Hepatocyte (in vitro differentiated cells): ENCODE measurements around the gene ROBO1. TPM values are rescaled to one million over a fixed set of nuclear protein-coding genes. Genes with fewer than 3 reads are reported as not detected.

Experiments used
- DNase-seq: peaks from one replicate; pipeline ENCODE4 v3.0.0-alpha.2; 2016; ENCODE audit warnings: low spot score
- H2AFZ ChIP-seq: fragments of 200-600 bp; sonication (generic); 2 replicates; pipeline ENCODE4 v1.6.0; 2016; ENCODE audit warnings: antibody characterized with exemption, mild to moderate bottlenecking
- H3K27ac ChIP-seq: fragments of 200-600 bp; sonication (generic); 2 replicates; pipeline ENCODE4 v1.5.1; 2016; ENCODE audit warnings: mild to moderate bottlenecking
- H3K27me3 ChIP-seq: fragments of 200-600 bp; sonication (generic); 2 replicates; pipeline ENCODE4 v1.6.1; 2016
- H3K36me3 ChIP-seq: fragments of 200-600 bp; sonication (generic); replicated peaks from 2 replicates; pipeline ENCODE4 v1.5.1; 2016; ENCODE audit warnings: low read depth; ENCODE audit not compliant: insufficient read depth
- H3K4me1 ChIP-seq: fragments of 200-600 bp; sonication (generic); 2 replicates; pipeline ENCODE4 v1.5.1; 2016; ENCODE audit warnings: mild to moderate bottlenecking, moderate library complexity; ENCODE audit not compliant: insufficient read depth
- H3K4me2 ChIP-seq: fragments of 200-600 bp; sonication (generic); 2 replicates; pipeline ENCODE4 v1.6.0; 2016
- H3K4me3 ChIP-seq: fragments of 200-600 bp; sonication (generic); 2 replicates; pipeline ENCODE4 v1.5.1; 2016; ENCODE audit warnings: mild to moderate bottlenecking
- H3K79me2 ChIP-seq: fragments of 200-600 bp; sonication (generic); 2 replicates; pipeline ENCODE4 v1.6.0; 2017; ENCODE audit warnings: mild to moderate bottlenecking
- H3K9me2 ChIP-seq: fragments of 200-600 bp; sonication (generic); replicated peaks from 2 replicates; pipeline ENCODE4 v1.6.0; 2017; ENCODE audit warnings: mild to moderate bottlenecking; ENCODE audit not compliant: insufficient read depth
- H3K9me3 ChIP-seq: fragments of 200-600 bp; sonication (generic); 2 replicates; pipeline ENCODE4 v1.5.1; 2016; ENCODE audit warnings: low read depth, mild to moderate bottlenecking
- H4K20me1 ChIP-seq: fragments of 200-600 bp; sonication (generic); 2 replicates; pipeline ENCODE4 v1.6.0; 2016; ENCODE audit warnings: mild to moderate bottlenecking; ENCODE audit not compliant: insufficient read depth, poor library complexity, severe bottlenecking
- EZH2 ChIP-seq: fragments of 200-600 bp; sonication (generic); IDR thresholded peaks from 2 replicates; pipeline ENCODE4 v1.6.1; 2016; ENCODE audit warnings: antibody characterized with exemption, mild to moderate bottlenecking, borderline replicate concordance
- EZH2phosphoT487 ChIP-seq: fragments of 200-600 bp; sonication (generic); IDR thresholded peaks from one replicate; pipeline ENCODE4 v1.6.1; 2018; ENCODE audit warnings: antibody characterized with exemption, mild to moderate bottlenecking, low read depth, moderate library complexity; ENCODE audit not compliant: unreplicated experiment, severe bottlenecking
- whole genome bisulfite sequencing: methylation state at CpG from one replicate; pipeline ENCODE4 v1.1.6; 2016; ENCODE audit warnings: low lambda C conversion rate; ENCODE audit errors: missing lambda C conversion rate; 5-methylcytosine and 5-hydroxymethylcytosine counted together
- polyA plus RNA-seq: library from polyadenylated mRNA; unstranded; fragments of >200 nt; fragmentation: Nextera tagmentation; extraction: Ambion mirVana; gene quantifications from 2 replicates; pipeline ENCODE4 v1.2.1, GENCODE V29; 2016
- total RNA-seq: library from RNA; depleted of rRNA; stranded (reverse); fragments of >200 nt; gene quantifications from 2 replicates; pipeline ENCODE4 v1.2.3, GENCODE V29; 2014
- TF ChIP-seq, protein P1 (sequence below): fragments of 200-600 bp; sonication (generic); IDR thresholded peaks from 2 replicates; pipeline ENCODE4 v1.5.1; 2016; ENCODE audit warnings: antibody characterized with exemption, mild to moderate bottlenecking; ENCODE audit not compliant: poor library complexity

ROBO1 gene
- total and polyA plus RNA-seq, 2 experiments from 2014 or later: 13.6 to 44.3 TPM

DNA sequence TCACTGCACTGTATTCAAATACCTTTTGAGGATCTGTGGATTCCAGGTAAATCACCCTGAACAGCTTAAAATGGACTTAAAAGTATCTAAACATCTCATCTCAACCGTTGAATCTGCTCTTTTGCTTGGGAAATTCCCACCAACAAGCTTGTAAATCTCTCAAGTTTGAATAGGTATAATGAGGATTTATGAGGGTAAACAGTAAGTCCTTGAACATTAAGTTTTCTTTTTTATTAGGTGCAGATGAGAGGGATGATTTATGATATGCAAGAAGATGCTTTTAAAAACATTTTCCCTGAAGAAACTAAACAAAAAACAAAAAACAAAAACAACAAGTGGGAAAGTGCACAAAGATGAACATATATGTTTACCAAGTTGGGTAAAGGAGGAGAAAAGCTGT lies 290.6 kb downstream of the ROBO1 start:
- Histone ChIP-seq H3K9me2 (no peaks in the 10 kb centered on the region), H3K4me3 (no peak overlapping the region), H3K4me2 (no peak overlapping the region), H3K27me3 (no peaks in the 10 kb centered on the region), H3K79me2 (no peaks in the 10 kb centered on the region), H4K20me1 (no peaks in the 10 kb centered on the region), H3K36me3 (no peaks in the 10 kb centered on the region), H2AFZ (no peak overlapping the region), H3K27ac (no peak overlapping the region), H3K9me3 (no peaks in the 10 kb centered on the region), H3K4me1 (no peaks in the 10 kb centered on the region)
- 19% methylated on average over 1 of the region's 1 CpG for WGBS
- DNase-seq: no peak
- no peak for TF ChIP-seq EZH2
- TF ChIP-seq EZH2phosphoT487: no peak
- TF ChIP-seq, protein P1, sequence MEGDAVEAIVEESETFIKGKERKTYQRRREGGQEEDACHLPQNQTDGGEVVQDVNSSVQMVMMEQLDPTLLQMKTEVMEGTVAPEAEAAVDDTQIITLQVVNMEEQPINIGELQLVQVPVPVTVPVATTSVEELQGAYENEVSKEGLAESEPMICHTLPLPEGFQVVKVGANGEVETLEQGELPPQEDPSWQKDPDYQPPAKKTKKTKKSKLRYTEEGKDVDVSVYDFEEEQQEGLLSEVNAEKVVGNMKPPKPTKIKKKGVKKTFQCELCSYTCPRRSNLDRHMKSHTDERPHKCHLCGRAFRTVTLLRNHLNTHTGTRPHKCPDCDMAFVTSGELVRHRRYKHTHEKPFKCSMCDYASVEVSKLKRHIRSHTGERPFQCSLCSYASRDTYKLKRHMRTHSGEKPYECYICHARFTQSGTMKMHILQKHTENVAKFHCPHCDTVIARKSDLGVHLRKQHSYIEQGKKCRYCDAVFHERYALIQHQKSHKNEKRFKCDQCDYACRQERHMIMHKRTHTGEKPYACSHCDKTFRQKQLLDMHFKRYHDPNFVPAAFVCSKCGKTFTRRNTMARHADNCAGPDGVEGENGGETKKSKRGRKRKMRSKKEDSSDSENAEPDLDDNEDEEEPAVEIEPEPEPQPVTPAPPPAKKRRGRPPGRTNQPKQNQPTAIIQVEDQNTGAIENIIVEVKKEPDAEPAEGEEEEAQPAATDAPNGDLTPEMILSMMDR: no peak

DNA sequence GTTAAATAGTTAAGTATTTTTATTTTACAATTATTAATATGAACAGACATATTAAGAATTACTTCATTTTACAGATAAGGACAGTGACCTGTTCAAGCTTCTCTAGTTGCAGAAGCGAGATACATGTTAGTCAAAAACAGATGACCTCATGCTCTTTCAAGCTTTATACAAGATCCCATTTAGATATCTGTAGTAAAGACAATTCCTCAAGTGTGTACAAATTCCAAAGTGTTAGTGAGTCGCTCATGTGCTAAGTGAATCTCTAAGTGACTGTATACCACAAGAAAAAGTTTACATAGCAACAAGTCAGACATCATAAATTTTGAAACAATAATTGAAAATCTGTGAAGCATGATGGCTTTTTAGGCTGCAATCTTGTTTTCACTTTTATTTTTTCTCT lies 293.8 kb downstream of the ROBO1 start:
- Histone ChIP-seq H3K27ac (no peak overlapping the region), H3K9me2 (no peaks in the 10 kb centered on the region), H3K9me3 (no peaks in the 10 kb centered on the region), H3K79me2 (no peaks in the 10 kb centered on the region), H3K4me2 (no peak overlapping the region), H3K4me1 (no peaks in the 10 kb centered on the region), H3K27me3 (no peaks in the 10 kb centered on the region), H2AFZ (no peak overlapping the region), H4K20me1 (no peaks in the 10 kb centered on the region), H3K4me3 (no peak overlapping the region), H3K36me3 (no peaks in the 10 kb centered on the region)
- no peak for TF ChIP-seq EZH2phosphoT487
- TF ChIP-seq, protein P1: no peak
- no peak for TF ChIP-seq EZH2
- DNase-seq: no peak
- WGBS: 66% methylated on average over 2 of the region's 2 CpGs

DNA sequence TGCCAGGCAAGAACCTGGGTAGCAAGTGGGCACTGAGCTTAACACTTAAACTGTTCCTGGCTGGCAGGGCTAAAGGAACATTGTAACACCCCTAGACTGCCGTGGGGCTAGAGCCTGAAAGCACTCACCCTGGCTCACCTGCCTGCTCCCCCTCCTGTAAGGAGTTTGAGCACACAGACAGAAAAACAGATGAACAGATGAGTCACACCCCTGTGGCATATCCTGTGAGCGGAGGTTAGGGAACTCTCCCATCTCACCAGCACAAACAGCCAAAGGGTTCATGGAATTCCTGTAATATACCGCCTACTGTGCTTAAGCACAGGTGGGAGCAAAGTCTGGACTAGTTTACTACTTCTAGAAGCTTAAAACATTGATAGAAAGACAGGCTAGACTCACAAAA lies 300.1 kb downstream of the ROBO1 start:
- Histone ChIP-seq H3K4me2 (no peak overlapping the region), H3K9me3 (no peaks in the 10 kb centered on the region), H2AFZ (no peak overlapping the region), H3K4me3 (no peak overlapping the region), H3K27me3 (no peaks in the 10 kb centered on the region), H3K9me2 (no peaks in the 10 kb centered on the region), H3K79me2 (no peaks in the 10 kb centered on the region), H3K27ac (no peak overlapping the region), H4K20me1 (no peaks in the 10 kb centered on the region), H3K36me3 (no peaks in the 10 kb centered on the region), H3K4me1 (no peaks in the 10 kb centered on the region)
- peak; percentile 5 for DNase-seq
- no peak for TF ChIP-seq EZH2phosphoT487
- no peak for TF ChIP-seq EZH2
- TF ChIP-seq, protein P1: no peak
- WGBS: 62% methylated on average over 3 of the region's 3 CpGs
